Subcutaneous preadipocyte (primary cell): ENCODE data around the gene RGL1. TPM values are rescaled to one million over a fixed set of nuclear protein-coding genes. Genes with fewer than 3 reads are reported as not detected.

Source experiments
- total RNA-seq: library from RNA; depleted of rRNA; stranded (reverse); fragments of >200 nt; gene quantifications from 2 replicates; pipeline ENCODE4 v1.2.3, GENCODE V29; 2012

Gene RGL1
- 25.4 and 43.0 TPM in 2 replicates for total RNA-seq

GRCh38 chr1:183804916-183805841, at the start of gene RGL1:
Gene RGL1, plus strand, starts transcription at chr1:183805120. Its CDS starts 178 bp downstream, at chr1:183805298.

Other genes with a start within 250 kb of the RGL1 start
- gene NCF2, start 214.7 kb upstream of the RGL1 start, total RNA-seq: not detected in 2 replicates
- gene ARPC5, start 169.3 kb upstream of the RGL1 start, total RNA-seq: 56.2 and 79.0 TPM in 2 replicates
- gene APOBEC4, start 151.8 kb upstream of the RGL1 start, total RNA-seq: not detected in 2 replicates
- gene COLGALT2, start 232.6 kb downstream of the RGL1 start, total RNA-seq: 0.20 and 0.37 TPM in 2 replicates
- 23.9 and 34.4 TPM in 2 replicates for gene TSEN15, start 246.6 kb downstream of the RGL1 start, total RNA-seq